WTC11 (cell line): ENCODE results near the gene KBTBD8. TPM values are rescaled to one million over a fixed set of nuclear protein-coding genes. Genes with fewer than 3 reads are reported as not detected.

ENCODE experiments used
- ATAC-seq: fragments of 200-7000 bp; cut with Tn5 transposase; 2 replicates; pipeline ENCODE4 v1.10.0; 2021; ENCODE audit warnings: mild to moderate bottlenecking, moderate library complexity
- CTCF ChIA-PET: fragments of 300-600 bp; sonication (Branson Sonifier 250); formaldehyde crosslinking; loops from one replicate; lab custom pipeline; 2021; ENCODE audit warnings: antibody characterized with exemption; lab: Charles Lee
- POLR2A ChIA-PET: fragments of 350-600 bp; sonication (Branson Sonifier 250); formaldehyde crosslinking; loops from one replicate; lab custom pipeline; 2021; ENCODE audit warnings: antibody characterized with exemption; lab: Charles Lee
- DNase-seq: peaks from one replicate; pipeline ENCODE4 v3.0.0; 2021; ENCODE audit warnings: low spot score
- H3K27ac Mint-ChIP-seq: 2 replicates; pipeline ENCODE4 v1.8.0; 2021; ENCODE audit warnings: mixed read lengths
- H3K27me3 Mint-ChIP-seq: 2 replicates; pipeline ENCODE4 v1.8.0; 2021; ENCODE audit warnings: low read depth, mild to moderate bottlenecking, moderate library complexity, mixed read lengths
- H3K36me3 Mint-ChIP-seq: 2 replicates; pipeline ENCODE4 v1.8.0; 2021; ENCODE audit warnings: mixed read lengths
- H3K4me1 Mint-ChIP-seq: 2 replicates; pipeline ENCODE4 v1.8.0; 2022; ENCODE audit warnings: mixed read lengths
- H3K4me3 Mint-ChIP-seq: 2 replicates; pipeline ENCODE4 v1.8.0; 2021; ENCODE audit warnings: mild to moderate bottlenecking, moderate library complexity, mixed read lengths
- H3K9me3 Mint-ChIP-seq: 2 replicates; pipeline ENCODE4 v1.8.0; 2021; ENCODE audit warnings: mixed read lengths
- CTCF ChIP-seq: fragments of 200-600 bp; IDR thresholded peaks from 2 replicates; pipeline ENCODE4 v1.8.0; 2022; ENCODE audit warnings: antibody characterized with exemption
- ETV6 ChIP-seq: sonication (generic); formaldehyde crosslinking; IDR thresholded peaks from 2 replicates; pipeline ENCODE4 v1.8.1; 2022; ENCODE audit warnings: mild to moderate bottlenecking, missing genetic modification reagents
- FOXJ3 ChIP-seq: sonication (generic); formaldehyde crosslinking; IDR thresholded peaks from 2 replicates; pipeline ENCODE4 v1.9.0; 2021; ENCODE audit warnings: missing genetic modification reagents, mild to moderate bottlenecking, borderline replicate concordance
- FOXK1 ChIP-seq: sonication (generic); formaldehyde crosslinking; IDR thresholded peaks from 2 replicates; pipeline ENCODE4 v1.8.0; 2022; ENCODE audit warnings: mild to moderate bottlenecking, moderate library complexity, missing genetic modification reagents
- FOXP4 ChIP-seq: sonication (generic); formaldehyde crosslinking; IDR thresholded peaks from 2 replicates; pipeline ENCODE4 v1.8.0; 2022; ENCODE audit warnings: mild to moderate bottlenecking, missing genetic modification reagents
- GTF2I ChIP-seq: fragments of 250-450 bp; sonication (Bioruptor Pico); conservative IDR thresholded peaks from 2 replicates; pipeline ENCODE4 v1.4.0; 2021; ENCODE audit warnings: mild to moderate bottlenecking
- HMGXB4 ChIP-seq: sonication (generic); formaldehyde crosslinking; IDR thresholded peaks from 2 replicates; pipeline ENCODE4 v1.8.1; 2023; ENCODE audit warnings: mild to moderate bottlenecking, moderate library complexity, missing genetic modification reagents
- MAX ChIP-seq: sonication (generic); formaldehyde crosslinking; IDR thresholded peaks from 2 replicates; pipeline ENCODE4 v1.8.0; 2022; ENCODE audit warnings: mild to moderate bottlenecking, missing genetic modification reagents
- PRRX2 ChIP-seq: fragments of 250-450 bp; sonication (Bioruptor Pico); IDR thresholded peaks from 2 replicates; pipeline ENCODE4 v1.8.0; 2021; ENCODE audit warnings: mild to moderate bottlenecking
- RELA ChIP-seq: sonication (generic); formaldehyde crosslinking; IDR thresholded peaks from 2 replicates; pipeline ENCODE4 v1.8.1; 2022; ENCODE audit warnings: missing genetic modification reagents, mild to moderate bottlenecking, borderline replicate concordance
- SOX15 ChIP-seq: fragments of 250-450 bp; sonication (Bioruptor Pico); IDR thresholded peaks from 2 replicates; pipeline ENCODE4 v1.9.0; 2021; ENCODE audit warnings: mild to moderate bottlenecking
- TCF7 ChIP-seq: sonication (generic); formaldehyde crosslinking; IDR thresholded peaks from 2 replicates; pipeline ENCODE4 v1.8.0; 2022; ENCODE audit warnings: mild to moderate bottlenecking, low read depth, missing genetic modification reagents, moderate library complexity
- USF2 ChIP-seq: sonication (generic); formaldehyde crosslinking; IDR thresholded peaks from 2 replicates; pipeline ENCODE4 v1.8.1; 2023; ENCODE audit warnings: mild to moderate bottlenecking, missing genetic modification reagents, moderate library complexity
- ZMAT4 ChIP-seq: fragments of 250-450 bp; sonication (Bioruptor Pico); IDR thresholded peaks from 2 replicates; pipeline ENCODE4 v1.9.0; 2021; ENCODE audit warnings: mild to moderate bottlenecking
- ZNF138 ChIP-seq: sonication (generic); formaldehyde crosslinking; conservative IDR thresholded peaks from 2 replicates; pipeline ENCODE4 v1.8.1; 2022; ENCODE audit warnings: mild to moderate bottlenecking, moderate library complexity, missing genetic modification reagents
- ZNF219 ChIP-seq: sonication (generic); formaldehyde crosslinking; IDR thresholded peaks from 2 replicates; pipeline ENCODE4 v1.8.0; 2023; ENCODE audit warnings: missing genetic modification reagents, mild to moderate bottlenecking, borderline replicate concordance
- ZNF281 ChIP-seq: sonication (generic); formaldehyde crosslinking; IDR thresholded peaks from 2 replicates; pipeline ENCODE4 v1.8.0; 2023; ENCODE audit warnings: mild to moderate bottlenecking, missing genetic modification reagents
- ZNF416 ChIP-seq: fragments of 250-450 bp; sonication (Bioruptor Pico); IDR thresholded peaks from 2 replicates; pipeline ENCODE4 v1.9.0; 2021; ENCODE audit warnings: mild to moderate bottlenecking, inconsistent platforms
- ZNF512 ChIP-seq: sonication (generic); formaldehyde crosslinking; IDR thresholded peaks from 2 replicates; pipeline ENCODE4 v1.8.1; 2022; ENCODE audit warnings: missing genetic modification reagents, borderline replicate concordance
- total RNA-seq: library from RNA; stranded (reverse); gene quantifications from 3 replicates; pipeline ENCODE4 v1.2.3, GENCODE V29; 2021

Gene KBTBD8
- total RNA-seq, 1 experiment from 2014 or later: 15.0 TPM

GRCh38 chr3:66980791-66981190 lies 17.3 kb upstream of the KBTBD8 start:
- no peak for ATAC-seq
- no peak overlapping the region for H3K27ac Mint-ChIP-seq
- no peaks in the 10 kb centered on the region for H3K27me3 Mint-ChIP-seq
- TF ChIP-seq ZNF416 (CRISPR knock-in tag) (no peak), ZNF219 (CRISPR knock-in tag) (no peak), FOXP4 (CRISPR knock-in tag) (no peak), ZNF138 (CRISPR knock-in tag) (no peak), FOXJ3 (CRISPR knock-in tag) (no peak), PRRX2 (CRISPR knock-in tag) (no peak), MAX (CRISPR knock-in tag) (no peak), GTF2I (CRISPR knock-in tag) (no peak), FOXK1 (no peak), RELA (no peak), SOX15 (CRISPR knock-in tag) (no peak), ZNF281 (CRISPR knock-in tag) (no peak), ZMAT4 (no peak), USF2 (CRISPR knock-in tag) (no peak), HMGXB4 (no peak)
- H3K4me1 Mint-ChIP-seq: peaks cover 31% of the 10 kb centered on the region
- ChIA-PET CTCF (interaction anchor here (0.6 to 1.5 kb wide), 3 partner anchors 9 to 133 kb away, joined by 3 to 6 read pairs (median 3); no protein-coding TSS in a partner anchor), POLR2A (no interaction called here)
- peaks cover 4% of the 10 kb centered on the region; the same call in 1 of the 2 replicates for H3K9me3 Mint-ChIP-seq
- no peak for DNase-seq
- no peaks in the 10 kb centered on the region for H3K36me3 Mint-ChIP-seq
- no peak overlapping the region for H3K4me3 Mint-ChIP-seq

GRCh38 chr3:66983101-66983500 lies 15.0 kb upstream of the KBTBD8 start:
- peaks cover 3% of the 10 kb centered on the region; the same call in 1 of the 2 replicates for H3K9me3 Mint-ChIP-seq
- TF ChIP-seq ZNF512 (CRISPR knock-in tag): no peak
- TF ChIP-seq TCF7 (CRISPR knock-in tag): no peak
- no peak for TF ChIP-seq ETV6 (CRISPR knock-in tag)
- TF ChIP-seq CTCF: no peak
- H3K4me1 Mint-ChIP-seq: peaks cover 34% of the 10 kb centered on the region
- H3K27me3 Mint-ChIP-seq: no peaks in the 10 kb centered on the region
- peak; percentile 65 for ATAC-seq
- ChIA-PET CTCF (interaction anchor here (0.9 to 2.4 kb wide), 4 partner anchors 10 to 62 kb away, joined by 4 to 11 read pairs (median 8); no protein-coding TSS in a partner anchor), POLR2A (no interaction called here)
- no peak overlapping the region for H3K27ac Mint-ChIP-seq
- peaks cover 2% of the 10 kb centered on the region; the same call in 1 of the 2 replicates for H3K36me3 Mint-ChIP-seq
- H3K4me3 Mint-ChIP-seq: no peak overlapping the region
- no peak for DNase-seq
